HepG2 (cell line): ENCODE results near the gene NFASC. TPM values are rescaled to one million over a fixed set of nuclear protein-coding genes. Genes with fewer than 3 reads are reported as not detected.
A peak's percentile ranks its signal among the peaks of the same experiment; 100 is the strongest.

Source experiments
- ATAC-seq: fragments of 200-7000 bp; cut with Tn5 transposase; 3 replicates; pipeline ENCODE4 v1.9.1; 2020; ENCODE audit warnings: mild to moderate bottlenecking, moderate library complexity
- BruUV-seq: library from RNA; stranded (reverse); fragments of 400-500 nt; replicated peaks from 2 replicates; lab custom pipeline; 2021; lab: Mats Ljungman, UMichigan
- CTCF ChIA-PET: fragments of 300-600 bp; formaldehyde crosslinking; extraction: SDS; loops from one replicate; lab custom pipeline; 2021; ENCODE audit warnings: low total read pairs, inconsistent platforms, low intra/inter-chr PET ratio; lab: Yijun Ruan, JAX
- POLR2A ChIA-PET: fragments of 350-600 bp; sonication (Branson Sonifier 250); formaldehyde crosslinking; loops from one replicate; lab custom pipeline; 2020; ENCODE audit warnings: antibody characterized with exemption, inconsistent platforms; lab: Yijun Ruan, JAX
- DNase-seq: peaks from one replicate; pipeline ENCODE4 v3.0.0-alpha.2; 2015; ENCODE audit warnings: low spot score
- FAIRE-seq: peaks from 3 replicates; lab custom pipeline; 2011; peaks lifted over from hg19 to GRCh38; lab: Jason Lieb, UNC
- H2AFZ ChIP-seq: one replicate; pipeline ENCODE4 v1.6.1; 2011; ENCODE audit warnings: low read length, inconsistent platforms
- H3K27ac ChIP-seq: fragments of 300-600 bp; 3 replicates; pipeline ENCODE4 v1.8.0; 2011; ENCODE audit warnings: mixed run types, mild to moderate bottlenecking, mixed read lengths, low read length, inconsistent platforms; ENCODE audit not compliant: insufficient read depth; ENCODE audit errors: extremely low read length
- H3K27me3 ChIP-seq, 2 experiments: fragments of 200-600 bp in 1 of 2; 2 replicates in 1 of 2; 3 replicates in 1 of 2; pipeline versions ENCODE4 v1.6.0 to v1.8.0; 2011; ENCODE audit warnings: low read length in 2 of 2, mild to moderate bottlenecking in 2 of 2, moderate library complexity in 2 of 2, inconsistent platforms in 1 of 2; ENCODE audit not compliant: insufficient read depth in 2 of 2, control insufficient read depth in 1 of 2
- H3K36me3 ChIP-seq, 2 experiments: fragments of 200-600 bp in 1 of 2; replicated peaks in 1 of 2; 2 replicates in 1 of 2; 3 replicates in 1 of 2; pipeline versions ENCODE4 v1.5.1 to v1.8.0; 2011; ENCODE audit warnings: low read length in 2 of 2, inconsistent platforms in 1 of 2; ENCODE audit not compliant: insufficient read depth in 2 of 2, control insufficient read depth in 1 of 2
- H3K4me1 ChIP-seq: 2 replicates; pipeline ENCODE4 v1.5.1; 2012; ENCODE audit warnings: low read length, inconsistent platforms; ENCODE audit not compliant: insufficient read depth
- H3K4me2 ChIP-seq: 2 replicates; pipeline ENCODE4 v1.6.0; 2011; ENCODE audit warnings: low read depth, low read length, inconsistent platforms
- H3K4me3 ChIP-seq, 3 experiments: fragments of 200-600 bp in 1 of 3; sonication (generic), shearing (Covaris generic) in 1 of 3; replicated peaks in 1 of 3; 2 replicates each; pipeline ENCODE4 v1.5.1; 2011 to 2016; ENCODE audit warnings: low read length in 3 of 3, inconsistent platforms in 2 of 3, low read depth in 2 of 3, mild to moderate bottlenecking in 2 of 3, control low read depth in 1 of 3, mixed read lengths in 1 of 3; ENCODE audit not compliant: insufficient read depth in 1 of 3
- H3K79me2 ChIP-seq: one replicate; pipeline ENCODE4 v1.6.1; 2011; ENCODE audit warnings: low read length, inconsistent platforms; ENCODE audit not compliant: insufficient read depth
- H3K9ac ChIP-seq: 2 replicates; pipeline ENCODE4 v1.6.0; 2011; ENCODE audit warnings: mild to moderate bottlenecking, low read depth, low read length, inconsistent platforms; ENCODE audit not compliant: insufficient read depth
- H3K9me3 ChIP-seq: 2 replicates; pipeline ENCODE4 v1.5.1; 2012; ENCODE audit warnings: mild to moderate bottlenecking, low read length
- H4K20me1 ChIP-seq: 2 replicates; pipeline ENCODE4 v1.6.0; 2011; ENCODE audit warnings: inconsistent platforms, mild to moderate bottlenecking, low read length, moderate library complexity; ENCODE audit not compliant: insufficient read depth
- BORCS8-MEF2B ChIP-seq: sonication (generic); formaldehyde crosslinking; IDR thresholded peaks from 2 replicates; pipeline ENCODE4 v1.8.0; 2022; ENCODE audit warnings: mild to moderate bottlenecking, missing genetic modification reagents
- ETV5 ChIP-seq: IDR thresholded peaks from 2 replicates; pipeline ENCODE4 v1.6.1; 2018; ENCODE audit warnings: missing biosample characterization, missing genetic modification reagents, inconsistent platforms, borderline replicate concordance
- MAZ ChIP-seq, 2 experiments: sonication (generic) in 1 of 2; formaldehyde crosslinking in 1 of 2; IDR thresholded peaks; 2 replicates each; pipeline versions ENCODE4 v1.5.0 to v1.6.1; 2012 to 2020; ENCODE audit warnings: low read depth in 2 of 2, mild to moderate bottlenecking in 2 of 2, borderline replicate concordance in 1 of 2, improper control_type of control experiment in 1 of 2, low read length in 1 of 2, missing genetic modification reagents in 1 of 2, moderate library complexity in 1 of 2
- NAIF1 ChIP-seq: sonication (generic); formaldehyde crosslinking; IDR thresholded peaks from 2 replicates; pipeline ENCODE4 v1.5.0; 2020; ENCODE audit warnings: mild to moderate bottlenecking, missing genetic modification reagents, borderline replicate concordance
- RAD21 ChIP-seq: fragments of 450-650 bp; formaldehyde crosslinking; IDR thresholded peaks from 2 replicates; pipeline ENCODE4 v1.5.0; 2020; ENCODE audit warnings: mild to moderate bottlenecking
- REPIN1 ChIP-seq: sonication (generic); formaldehyde crosslinking; IDR thresholded peaks from 2 replicates; pipeline ENCODE4 v1.8.0; 2022; ENCODE audit warnings: missing genetic modification reagents, low read depth, mild to moderate bottlenecking, borderline replicate concordance
- SMC3 ChIP-seq: IDR thresholded peaks from 2 replicates; pipeline ENCODE4 v1.6.1; 2011; ENCODE audit warnings: low read length, improper control_type of control experiment
- STAG1 ChIP-seq: sonication (generic); formaldehyde crosslinking; IDR thresholded peaks from 2 replicates; pipeline ENCODE4 v1.4.0; 2020; ENCODE audit warnings: missing genetic modification reagents
- XRCC5 ChIP-seq: fragments of 200-400 bp; formaldehyde crosslinking; optimal IDR thresholded peaks from 2 replicates; pipeline ENCODE3; 2017; ENCODE audit warnings: mild to moderate bottlenecking, low read length
- ZNF547 ChIP-seq: sonication (generic); formaldehyde crosslinking; IDR thresholded peaks from 2 replicates; pipeline ENCODE4 v1.5.1; 2020; ENCODE audit warnings: mild to moderate bottlenecking, missing genetic modification reagents
- ZNF563 ChIP-seq: sonication (generic); formaldehyde crosslinking; IDR thresholded peaks from 2 replicates; pipeline ENCODE4 v1.8.0; 2022; ENCODE audit warnings: mild to moderate bottlenecking, moderate library complexity, missing genetic modification reagents
- WGBS: methylation state at CpG from one replicate; pipeline ENCODE4 v1.1.6; 2017; ENCODE audit warnings: low lambda C conversion rate; 5-methylcytosine and 5-hydroxymethylcytosine counted together
- in situ Hi-C: cut with HindIII; loops from 2 replicates; pipeline ENCODE4 v1.10.0; 2017; ENCODE audit warnings: low pct_unique_long_range_greater_than_20kb; ENCODE audit not compliant: extremely low pct_ligation_motif_present
- intact Hi-C: fragments of 100-400 bp; cut with micrococcal nuclease; formaldehyde crosslinking; loops from one replicate; pipeline ENCODE4 v1.10.0; 2022; ENCODE audit not compliant: unreplicated experiment
- polyA plus RNA-seq, 8 experiments: library from polyadenylated mRNA; depleted of rRNA in 3 of 8; stranded (reverse) in 7 of 8; unstranded in 1 of 8; fragments of >200 nt; fragmentation: Illumina TruSeq in 4 of 8; extraction: Trizol in 4 of 8; gene quantifications; 2 replicates each; pipeline versions ENCODE4 v1.2.1 to v1.2.3, GENCODE V29; 2011 to 2016; ENCODE audit warnings: low read depth in 4 of 8, missing spikeins in 1 of 8, mixed read lengths in 1 of 8; ENCODE audit not compliant: insufficient read depth in 1 of 8
- total RNA-seq, 5 experiments: library from RNA; depleted of rRNA; stranded (reverse); fragments of >200 nt; fragmentation: Illumina TruSeq; extraction: Trizol; gene quantifications; 2 replicates each; pipeline ENCODE4 v1.2.3, GENCODE V29; 2016; ENCODE audit warnings: low read depth in 1 of 5
- TF ChIP-seq, protein P1 (sequence below): sonication (generic); formaldehyde crosslinking; IDR thresholded peaks from 2 replicates; pipeline ENCODE4 v1.5.0; 2020; ENCODE audit warnings: mild to moderate bottlenecking, missing genetic modification reagents, moderate library complexity
- TF ChIP-seq, protein P2 (sequence below): sonication (generic); formaldehyde crosslinking; conservative IDR thresholded peaks from 2 replicates; pipeline ENCODE4 v1.4.0; 2020; ENCODE audit warnings: missing genetic modification reagents
- TF ChIP-seq, protein P3 (sequence below): sonication (generic); formaldehyde crosslinking; IDR thresholded peaks from 2 replicates; pipeline ENCODE4 v1.4.0; 2020; ENCODE audit warnings: mild to moderate bottlenecking, low read depth, missing genetic modification reagents
- TF ChIP-seq, protein P4 (sequence below): sonication (generic); formaldehyde crosslinking; IDR thresholded peaks from 2 replicates; pipeline ENCODE4 v1.5.1; 2020; ENCODE audit warnings: missing genetic modification reagents, mild to moderate bottlenecking, borderline replicate concordance

Gene NFASC
- total and polyA plus RNA-seq, 2 of the 13 experiments (the other 11 are each of a cell fraction or from before 2014, with no cell fraction given) = not detected

DNA sequence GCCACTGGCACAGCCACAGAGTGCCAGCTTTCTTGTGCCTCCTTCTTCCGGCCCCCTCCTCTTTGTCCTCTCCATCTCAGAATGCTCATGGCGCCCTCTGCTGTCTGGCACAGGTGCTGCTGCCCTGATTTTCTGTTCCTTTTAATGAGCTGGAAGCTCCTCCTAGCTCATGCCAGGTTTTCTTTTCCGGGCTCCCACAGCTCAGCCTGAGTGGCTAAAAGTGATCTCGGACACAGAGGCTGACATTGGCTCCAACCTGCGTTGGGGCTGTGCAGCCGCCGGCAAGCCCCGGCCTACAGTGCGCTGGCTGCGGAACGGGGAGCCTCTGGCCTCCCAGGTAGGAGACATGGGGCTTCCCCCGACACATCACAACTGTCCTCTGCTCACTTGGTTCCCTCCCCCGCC, 191.0 kb downstream of the NFASC start:
- CTCF ChIA-PET = interaction anchor here (1.0 to 4.2 kb wide), 3 partner anchors 73 to 86 kb away, joined by 3 to 41 read pairs (median 14); no protein-coding TSS in a partner anchor
- WGBS = 29% methylated on average over 9 of the region's 13 CpGs
- DNase-seq (peak; percentile 49), FAIRE-seq (peak; percentile 52), ATAC-seq (peak; percentile 68)
- Histone ChIP-seq H3K27ac (no peak overlapping the region), H3K27me3 (peaks cover 1 to 43% of the 10 kb centered on the region in 2 experiments; a peak in 3 of 5 replicates), H3K9ac (no peak overlapping the region), H4K20me1 (no peaks in the 10 kb centered on the region), H3K9me3 (no peaks in the 10 kb centered on the region), H3K36me3 (no peaks in the 10 kb centered on the region), H2AFZ (no peak overlapping the region), H3K4me3 (no peak overlapping the region), H3K79me2 (no peaks in the 10 kb centered on the region), H3K4me1 (no peaks in the 10 kb centered on the region), H3K4me2 (no peak overlapping the region)
- intact Hi-C loops = loop anchor here (1.0 to 2.0 kb wide), 2 partner anchors 72 to 195 kb away; no protein-coding TSS in a partner anchor
- no TSS peak for BruUV-seq
- TF ChIP-seq STAG1 (CRISPR knock-in tag) = peak; percentile 80
- TF ChIP-seq REPIN1 (CRISPR knock-in tag) = 0 out of 2 replicates have a peak, but pooled peaks have one; percentile 27
- TF ChIP-seq, protein P1, sequence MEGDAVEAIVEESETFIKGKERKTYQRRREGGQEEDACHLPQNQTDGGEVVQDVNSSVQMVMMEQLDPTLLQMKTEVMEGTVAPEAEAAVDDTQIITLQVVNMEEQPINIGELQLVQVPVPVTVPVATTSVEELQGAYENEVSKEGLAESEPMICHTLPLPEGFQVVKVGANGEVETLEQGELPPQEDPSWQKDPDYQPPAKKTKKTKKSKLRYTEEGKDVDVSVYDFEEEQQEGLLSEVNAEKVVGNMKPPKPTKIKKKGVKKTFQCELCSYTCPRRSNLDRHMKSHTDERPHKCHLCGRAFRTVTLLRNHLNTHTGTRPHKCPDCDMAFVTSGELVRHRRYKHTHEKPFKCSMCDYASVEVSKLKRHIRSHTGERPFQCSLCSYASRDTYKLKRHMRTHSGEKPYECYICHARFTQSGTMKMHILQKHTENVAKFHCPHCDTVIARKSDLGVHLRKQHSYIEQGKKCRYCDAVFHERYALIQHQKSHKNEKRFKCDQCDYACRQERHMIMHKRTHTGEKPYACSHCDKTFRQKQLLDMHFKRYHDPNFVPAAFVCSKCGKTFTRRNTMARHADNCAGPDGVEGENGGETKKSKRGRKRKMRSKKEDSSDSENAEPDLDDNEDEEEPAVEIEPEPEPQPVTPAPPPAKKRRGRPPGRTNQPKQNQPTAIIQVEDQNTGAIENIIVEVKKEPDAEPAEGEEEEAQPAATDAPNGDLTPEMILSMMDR (CRISPR knock-in tag) = peak; percentile 87
- no peak for TF ChIP-seq ZNF547 (CRISPR knock-in tag)
- TF ChIP-seq, protein P2, sequence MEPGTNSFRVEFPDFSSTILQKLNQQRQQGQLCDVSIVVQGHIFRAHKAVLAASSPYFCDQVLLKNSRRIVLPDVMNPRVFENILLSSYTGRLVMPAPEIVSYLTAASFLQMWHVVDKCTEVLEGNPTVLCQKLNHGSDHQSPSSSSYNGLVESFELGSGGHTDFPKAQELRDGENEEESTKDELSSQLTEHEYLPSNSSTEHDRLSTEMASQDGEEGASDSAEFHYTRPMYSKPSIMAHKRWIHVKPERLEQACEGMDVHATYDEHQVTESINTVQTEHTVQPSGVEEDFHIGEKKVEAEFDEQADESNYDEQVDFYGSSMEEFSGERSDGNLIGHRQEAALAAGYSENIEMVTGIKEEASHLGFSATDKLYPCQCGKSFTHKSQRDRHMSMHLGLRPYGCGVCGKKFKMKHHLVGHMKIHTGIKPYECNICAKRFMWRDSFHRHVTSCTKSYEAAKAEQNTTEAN (CRISPR knock-in tag) = no peak
- TF ChIP-seq, protein P3, sequence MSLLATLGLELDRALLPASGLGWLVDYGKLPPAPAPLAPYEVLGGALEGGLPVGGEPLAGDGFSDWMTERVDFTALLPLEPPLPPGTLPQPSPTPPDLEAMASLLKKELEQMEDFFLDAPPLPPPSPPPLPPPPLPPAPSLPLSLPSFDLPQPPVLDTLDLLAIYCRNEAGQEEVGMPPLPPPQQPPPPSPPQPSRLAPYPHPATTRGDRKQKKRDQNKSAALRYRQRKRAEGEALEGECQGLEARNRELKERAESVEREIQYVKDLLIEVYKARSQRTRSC = no peak
- peak; percentile 19; the same call in 1 of the 2 replicates for TF ChIP-seq ETV5 (CRISPR knock-in tag)
- 0 out of 2 replicates have a peak, but pooled peaks have one; percentile 25 for TF ChIP-seq BORCS8-MEF2B (CRISPR knock-in tag)
- peak; percentile 77 for TF ChIP-seq RAD21
- peak; percentile 54 for TF ChIP-seq XRCC5
- TF ChIP-seq ZNF563 = no peak
- TF ChIP-seq, protein P4, sequence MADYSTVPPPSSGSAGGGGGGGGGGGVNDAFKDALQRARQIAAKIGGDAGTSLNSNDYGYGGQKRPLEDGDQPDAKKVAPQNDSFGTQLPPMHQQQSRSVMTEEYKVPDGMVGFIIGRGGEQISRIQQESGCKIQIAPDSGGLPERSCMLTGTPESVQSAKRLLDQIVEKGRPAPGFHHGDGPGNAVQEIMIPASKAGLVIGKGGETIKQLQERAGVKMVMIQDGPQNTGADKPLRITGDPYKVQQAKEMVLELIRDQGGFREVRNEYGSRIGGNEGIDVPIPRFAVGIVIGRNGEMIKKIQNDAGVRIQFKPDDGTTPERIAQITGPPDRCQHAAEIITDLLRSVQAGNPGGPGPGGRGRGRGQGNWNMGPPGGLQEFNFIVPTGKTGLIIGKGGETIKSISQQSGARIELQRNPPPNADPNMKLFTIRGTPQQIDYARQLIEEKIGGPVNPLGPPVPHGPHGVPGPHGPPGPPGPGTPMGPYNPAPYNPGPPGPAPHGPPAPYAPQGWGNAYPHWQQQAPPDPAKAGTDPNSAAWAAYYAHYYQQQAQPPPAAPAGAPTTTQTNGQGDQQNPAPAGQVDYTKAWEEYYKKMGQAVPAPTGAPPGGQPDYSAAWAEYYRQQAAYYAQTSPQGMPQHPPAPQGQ (CRISPR knock-in tag) = no peak
- peak; percentile 80; the same call in 1 of the 2 replicates for TF ChIP-seq MAZ (IDR thresholded peaks at IDR 0.05; ENCODE audit: borderline replicate concordance, low read depth, low read length)
- no peak for TF ChIP-seq MAZ (CRISPR knock-in tag; IDR thresholded peaks at IDR 0.05; ENCODE audit: low read depth)
- no peak for TF ChIP-seq NAIF1
- TF ChIP-seq SMC3 = peak; percentile 92
- in situ Hi-C loops = loop anchor here (5.0 to 10.0 kb wide), 2 partner anchors 84 to 193 kb away; no protein-coding TSS in a partner anchor
- POLR2A ChIA-PET = no interaction called here
